ENCODE measurements around the gene EFNA2.
"Not testable (repeated sequence)": the region's sequence is repeated elsewhere in the genome, so short reads cannot be mapped to it uniquely, and the experiment has no call there.

EFNA2 gene

DNA sequence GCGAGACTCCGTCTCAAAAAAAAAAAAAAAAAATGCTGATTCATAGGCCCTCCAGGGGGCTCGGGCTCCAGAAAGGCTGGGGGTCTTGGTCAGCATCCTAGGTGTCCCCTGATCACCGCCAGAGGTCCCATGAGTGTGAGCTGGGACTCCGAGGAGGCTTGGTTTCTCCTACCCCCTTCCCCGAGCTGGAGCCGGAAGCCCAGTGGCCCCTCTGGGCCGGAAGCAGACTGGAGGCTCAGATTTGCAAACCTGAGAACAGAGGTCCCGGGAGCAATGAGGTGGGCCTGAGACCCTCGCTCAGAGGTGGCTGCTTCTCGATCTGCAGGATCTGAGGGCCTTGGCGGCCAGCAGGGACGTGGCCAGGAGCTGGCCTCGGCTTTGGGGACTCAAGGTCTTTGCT, 41.5 kb downstream of the EFNA2 start:
- ATAC-seq: no peak
- TF ChIP-seq ZNF70 (CRISPR knock-in tag; IDR thresholded peaks at IDR 0.05): no peak
- TF ChIP-seq, protein P1, sequence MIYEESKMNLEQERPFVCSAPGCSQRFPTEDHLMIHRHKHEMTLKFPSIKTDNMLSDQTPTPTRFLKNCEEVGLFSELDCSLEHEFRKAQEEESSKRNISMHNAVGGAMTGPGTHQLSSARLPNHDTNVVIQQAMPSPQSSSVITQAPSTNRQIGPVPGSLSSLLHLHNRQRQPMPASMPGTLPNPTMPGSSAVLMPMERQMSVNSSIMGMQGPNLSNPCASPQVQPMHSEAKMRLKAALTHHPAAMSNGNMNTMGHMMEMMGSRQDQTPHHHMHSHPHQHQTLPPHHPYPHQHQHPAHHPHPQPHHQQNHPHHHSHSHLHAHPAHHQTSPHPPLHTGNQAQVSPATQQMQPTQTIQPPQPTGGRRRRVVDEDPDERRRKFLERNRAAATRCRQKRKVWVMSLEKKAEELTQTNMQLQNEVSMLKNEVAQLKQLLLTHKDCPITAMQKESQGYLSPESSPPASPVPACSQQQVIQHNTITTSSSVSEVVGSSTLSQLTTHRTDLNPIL (CRISPR knock-in tag; IDR thresholded peaks at IDR 0.05; ENCODE audit: low read depth): no peak
- no peak for TF ChIP-seq ZNF565 (CRISPR knock-in tag; conservative IDR thresholded peaks at IDR 0.05; ENCODE audit: low read depth)
- TF ChIP-seq RARB (CRISPR knock-in tag; IDR thresholded peaks at IDR 0.05): no peak
- TF ChIP-seq GLIS3 (CRISPR knock-in tag; IDR thresholded peaks at IDR 0.05): no peak
- TF ChIP-seq ZNF8 (CRISPR knock-in tag; IDR thresholded peaks at IDR 0.05): no peak

DNA sequence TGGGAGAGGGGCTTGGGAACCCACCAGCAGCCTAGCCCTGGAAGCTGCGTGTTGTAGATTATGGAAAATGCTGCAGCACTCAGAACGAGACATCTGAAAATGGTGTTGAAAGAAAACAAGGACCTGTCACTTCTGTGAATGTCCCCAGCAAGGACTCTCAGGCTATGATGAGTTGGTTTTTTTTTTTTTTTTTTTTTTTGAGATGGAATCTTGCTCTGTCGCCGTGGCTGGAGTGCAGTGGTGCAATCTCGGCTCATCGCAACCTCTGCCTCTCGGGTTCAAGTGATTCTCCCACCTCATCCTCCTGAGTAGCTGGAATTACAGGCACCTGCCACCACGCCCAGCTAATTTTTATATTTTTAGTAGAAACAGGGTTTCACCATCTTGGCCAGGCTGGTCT, 46.5 kb downstream of the EFNA2 start:
- ATAC-seq: not testable (repeated sequence)

DNA sequence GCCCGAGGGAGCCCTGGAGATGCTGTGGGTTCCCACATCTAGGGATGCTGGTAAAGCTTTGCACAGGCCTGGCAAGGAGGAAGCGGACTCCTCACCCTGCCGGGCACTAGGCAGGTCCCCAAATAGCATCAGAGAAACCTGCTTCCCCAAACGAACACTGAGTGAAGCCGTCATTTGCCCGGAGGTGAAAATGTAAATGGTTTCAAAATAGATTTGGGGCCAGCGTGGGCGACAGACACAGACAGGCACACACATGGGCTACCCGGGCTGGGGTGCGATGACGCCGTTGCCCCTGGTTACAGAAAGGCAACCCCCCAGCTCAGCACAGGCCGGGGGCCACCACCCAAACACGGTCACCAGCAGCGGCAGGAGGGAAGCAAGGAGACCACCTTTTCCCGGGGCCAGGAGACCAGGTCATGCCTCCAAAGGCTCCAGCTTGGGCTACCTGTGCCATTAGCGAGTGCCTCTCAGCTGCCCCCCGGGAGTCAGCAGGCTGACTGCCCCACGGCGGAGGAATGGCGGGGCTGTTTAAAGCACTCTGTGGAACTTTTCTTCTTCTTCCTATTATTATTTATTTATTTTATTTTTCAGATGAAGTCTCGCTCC, 50.5 kb downstream of the EFNA2 start:
- no peak for ATAC-seq
- no peak for TF ChIP-seq TCF4 (CRISPR knock-in tag; IDR thresholded peaks at IDR 0.05; ENCODE audit: borderline replicate concordance)
- TF ChIP-seq ISL1 (CRISPR knock-in tag; IDR thresholded peaks at IDR 0.05): no peak
- no peak for TF ChIP-seq ZFP3 (CRISPR knock-in tag; IDR thresholded peaks at IDR 0.05)
- TF ChIP-seq, protein P2, sequence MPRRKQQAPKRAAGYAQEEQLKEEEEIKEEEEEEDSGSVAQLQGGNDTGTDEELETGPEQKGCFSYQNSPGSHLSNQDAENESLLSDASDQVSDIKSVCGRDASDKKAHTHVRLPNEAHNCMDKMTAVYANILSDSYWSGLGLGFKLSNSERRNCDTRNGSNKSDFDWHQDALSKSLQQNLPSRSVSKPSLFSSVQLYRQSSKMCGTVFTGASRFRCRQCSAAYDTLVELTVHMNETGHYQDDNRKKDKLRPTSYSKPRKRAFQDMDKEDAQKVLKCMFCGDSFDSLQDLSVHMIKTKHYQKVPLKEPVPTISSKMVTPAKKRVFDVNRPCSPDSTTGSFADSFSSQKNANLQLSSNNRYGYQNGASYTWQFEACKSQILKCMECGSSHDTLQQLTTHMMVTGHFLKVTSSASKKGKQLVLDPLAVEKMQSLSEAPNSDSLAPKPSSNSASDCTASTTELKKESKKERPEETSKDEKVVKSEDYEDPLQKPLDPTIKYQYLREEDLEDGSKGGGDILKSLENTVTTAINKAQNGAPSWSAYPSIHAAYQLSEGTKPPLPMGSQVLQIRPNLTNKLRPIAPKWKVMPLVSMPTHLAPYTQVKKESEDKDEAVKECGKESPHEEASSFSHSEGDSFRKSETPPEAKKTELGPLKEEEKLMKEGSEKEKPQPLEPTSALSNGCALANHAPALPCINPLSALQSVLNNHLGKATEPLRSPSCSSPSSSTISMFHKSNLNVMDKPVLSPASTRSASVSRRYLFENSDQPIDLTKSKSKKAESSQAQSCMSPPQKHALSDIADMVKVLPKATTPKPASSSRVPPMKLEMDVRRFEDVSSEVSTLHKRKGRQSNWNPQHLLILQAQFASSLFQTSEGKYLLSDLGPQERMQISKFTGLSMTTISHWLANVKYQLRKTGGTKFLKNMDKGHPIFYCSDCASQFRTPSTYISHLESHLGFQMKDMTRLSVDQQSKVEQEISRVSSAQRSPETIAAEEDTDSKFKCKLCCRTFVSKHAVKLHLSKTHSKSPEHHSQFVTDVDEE (CRISPR knock-in tag; IDR thresholded peaks at IDR 0.05): no peak
- TF ChIP-seq, protein P3, sequence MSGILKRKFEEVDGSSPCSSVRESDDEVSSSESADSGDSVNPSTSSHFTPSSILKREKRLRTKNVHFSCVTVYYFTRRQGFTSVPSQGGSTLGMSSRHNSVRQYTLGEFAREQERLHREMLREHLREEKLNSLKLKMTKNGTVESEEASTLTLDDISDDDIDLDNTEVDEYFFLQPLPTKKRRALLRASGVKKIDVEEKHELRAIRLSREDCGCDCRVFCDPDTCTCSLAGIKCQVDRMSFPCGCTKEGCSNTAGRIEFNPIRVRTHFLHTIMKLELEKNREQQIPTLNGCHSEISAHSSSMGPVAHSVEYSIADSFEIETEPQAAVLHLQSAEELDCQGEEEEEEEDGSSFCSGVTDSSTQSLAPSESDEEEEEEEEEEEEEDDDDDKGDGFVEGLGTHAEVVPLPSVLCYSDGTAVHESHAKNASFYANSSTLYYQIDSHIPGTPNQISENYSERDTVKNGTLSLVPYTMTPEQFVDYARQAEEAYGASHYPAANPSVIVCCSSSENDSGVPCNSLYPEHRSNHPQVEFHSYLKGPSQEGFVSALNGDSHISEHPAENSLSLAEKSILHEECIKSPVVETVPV (CRISPR knock-in tag; IDR thresholded peaks at IDR 0.05): no peak
- no peak for TF ChIP-seq PPARA (CRISPR knock-in tag; IDR thresholded peaks at IDR 0.05; ENCODE audit: borderline replicate concordance)

DNA sequence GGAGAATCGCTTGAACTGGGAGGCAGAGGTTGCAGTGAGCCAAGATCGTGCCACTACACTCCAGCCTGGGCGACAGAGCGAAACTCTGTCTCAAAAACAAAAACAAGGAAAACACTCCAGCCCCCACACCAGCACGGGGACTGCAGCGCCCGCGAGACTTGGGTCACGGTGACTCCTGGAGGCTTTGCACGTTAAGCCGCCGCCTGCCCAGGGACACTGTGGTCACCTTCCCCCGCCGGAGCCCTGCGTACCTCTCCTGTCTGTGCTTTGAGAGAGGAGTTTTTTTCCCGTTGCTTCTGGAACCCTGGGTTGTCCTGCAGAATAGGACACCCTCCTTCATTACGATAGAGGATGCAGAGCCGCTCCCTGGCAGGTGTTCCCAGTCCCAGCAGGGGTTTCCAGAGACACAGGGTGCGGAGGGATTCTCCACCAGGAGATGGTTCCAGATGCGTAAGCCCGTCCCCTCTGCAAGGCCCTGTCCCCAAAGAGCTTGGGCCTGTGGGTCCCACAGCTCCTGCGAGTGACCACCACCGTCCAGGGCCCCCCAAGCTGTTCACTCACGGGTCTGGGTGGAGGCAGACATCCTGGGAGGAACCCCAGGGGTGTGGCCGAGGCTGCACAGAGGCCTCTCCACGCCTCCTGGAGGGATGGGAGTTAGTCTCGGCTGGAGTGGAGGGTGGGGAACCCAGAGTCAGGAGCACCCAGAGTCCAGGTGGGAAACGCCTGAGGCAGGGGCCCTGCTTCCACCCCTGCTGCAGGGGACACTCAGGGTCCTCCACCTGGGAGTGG, 55.2 kb downstream of the EFNA2 start:
- TF ChIP-seq BACH2 (CRISPR knock-in tag; IDR thresholded peaks at IDR 0.05; ENCODE audit: borderline replicate concordance): no peak
- no peak for TF ChIP-seq TCF4 (CRISPR knock-in tag; IDR thresholded peaks at IDR 0.05; ENCODE audit: borderline replicate concordance)
- TF ChIP-seq CSDC2 (CRISPR knock-in tag; IDR thresholded peaks at IDR 0.05): no peak
- TF ChIP-seq, protein P1 (CRISPR knock-in tag; IDR thresholded peaks at IDR 0.05; ENCODE audit: low read depth): no peak
- TF ChIP-seq ZNF70 (CRISPR knock-in tag; IDR thresholded peaks at IDR 0.05): no peak
- no peak for TF ChIP-seq ZNF565 (CRISPR knock-in tag; conservative IDR thresholded peaks at IDR 0.05; ENCODE audit: low read depth)
- no peak for TF ChIP-seq ZNF8 (CRISPR knock-in tag; IDR thresholded peaks at IDR 0.05)
- TF ChIP-seq ZC3H10 (CRISPR knock-in tag; IDR thresholded peaks at IDR 0.05): no peak
- TF ChIP-seq, protein P4, sequence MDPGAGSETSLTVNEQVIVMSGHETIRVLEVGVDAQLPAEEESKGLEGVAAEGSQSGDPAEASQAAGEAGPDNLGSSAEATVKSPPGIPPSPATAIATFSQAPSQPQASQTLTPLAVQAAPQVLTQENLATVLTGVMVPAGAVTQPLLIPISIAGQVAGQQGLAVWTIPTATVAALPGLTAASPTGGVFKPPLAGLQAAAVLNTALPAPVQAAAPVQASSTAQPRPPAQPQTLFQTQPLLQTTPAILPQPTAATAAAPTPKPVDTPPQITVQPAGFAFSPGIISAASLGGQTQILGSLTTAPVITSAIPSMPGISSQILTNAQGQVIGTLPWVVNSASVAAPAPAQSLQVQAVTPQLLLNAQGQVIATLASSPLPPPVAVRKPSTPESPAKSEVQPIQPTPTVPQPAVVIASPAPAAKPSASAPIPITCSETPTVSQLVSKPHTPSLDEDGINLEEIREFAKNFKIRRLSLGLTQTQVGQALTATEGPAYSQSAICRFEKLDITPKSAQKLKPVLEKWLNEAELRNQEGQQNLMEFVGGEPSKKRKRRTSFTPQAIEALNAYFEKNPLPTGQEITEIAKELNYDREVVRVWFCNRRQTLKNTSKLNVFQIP (CRISPR knock-in tag; IDR thresholded peaks at IDR 0.05; ENCODE audit: borderline replicate concordance, low read depth): no peak
- TF ChIP-seq, protein P2 (CRISPR knock-in tag; IDR thresholded peaks at IDR 0.05): no peak
- no peak for TF ChIP-seq ARNTL (CRISPR knock-in tag; IDR thresholded peaks at IDR 0.05; ENCODE audit: borderline replicate concordance, low read depth)
- no peak for ATAC-seq
